HepG2 (cell line): ENCODE results near the gene AFF1. TPM values are rescaled to one million over a fixed set of nuclear protein-coding genes. Genes with fewer than 3 reads are reported as not detected.
A peak's percentile ranks its signal among the peaks of the same experiment; 100 is the strongest.

Source experiments
- ATF1 ChIP-seq: IDR thresholded peaks from 2 replicates; pipeline ENCODE4 v1.6.1; 2016; ENCODE audit warnings: mild to moderate bottlenecking, control low read depth
- CAMTA2 ChIP-seq: sonication (generic); formaldehyde crosslinking; IDR thresholded peaks from 2 replicates; pipeline ENCODE4 v1.4.0; 2020; ENCODE audit warnings: mild to moderate bottlenecking, missing genetic modification reagents, borderline replicate concordance
- HMGXB3 ChIP-seq: sonication (generic); formaldehyde crosslinking; IDR thresholded peaks from 2 replicates; pipeline ENCODE4 v1.4.0; 2020; ENCODE audit warnings: missing genetic modification reagents, borderline replicate concordance
- HNF4A ChIP-seq: sonication (generic); formaldehyde crosslinking; IDR thresholded peaks from 2 replicates; pipeline ENCODE4 v1.4.0; 2020; ENCODE audit warnings: missing genetic modification reagents
- KDM2A ChIP-seq: sonication (generic); formaldehyde crosslinking; IDR thresholded peaks from 2 replicates; pipeline ENCODE4 v1.4.0; 2020; ENCODE audit warnings: low read depth, missing genetic modification reagents, borderline replicate concordance
- MBD4 ChIP-seq: IDR thresholded peaks from 2 replicates; pipeline ENCODE4 v1.6.1; 2012; ENCODE audit warnings: low read length, inconsistent platforms, borderline replicate concordance
- MED13 ChIP-seq: sonication (generic); formaldehyde crosslinking; IDR thresholded peaks from 2 replicates; pipeline ENCODE4 v1.5.0; 2020; ENCODE audit warnings: missing genetic modification reagents
- MED8 ChIP-seq: sonication (generic); formaldehyde crosslinking; IDR thresholded peaks from 2 replicates; pipeline ENCODE4 v1.8.1; 2023; ENCODE audit warnings: mild to moderate bottlenecking, missing genetic modification reagents; ENCODE audit not compliant: insufficient replicate concordance
- MIER3 ChIP-seq: IDR thresholded peaks from 2 replicates; pipeline ENCODE4 v1.6.1; 2016; ENCODE audit warnings: missing compliant biosample characterization, borderline replicate concordance
- PHB2 ChIP-seq: fragments of 450-650 bp; IDR thresholded peaks from 2 replicates; pipeline ENCODE4 v1.6.1; 2018; ENCODE audit not compliant: partially characterized antibody
- PPARG ChIP-seq: conservative IDR thresholded peaks from 2 replicates; pipeline ENCODE4 v1.6.1; 2016; ENCODE audit warnings: missing biosample characterization, missing genetic modification reagents
- RARA ChIP-seq: IDR thresholded peaks from 2 replicates; pipeline ENCODE4 v1.6.1; 2016; ENCODE audit warnings: missing genetic modification reagents, missing compliant biosample characterization
- RBM22 ChIP-seq: fragments of 200-400 bp; formaldehyde crosslinking; optimal IDR thresholded peaks from 2 replicates; pipeline ENCODE3; 2017; ENCODE audit warnings: mild to moderate bottlenecking, low read length, moderate library complexity
- RXRA ChIP-seq: sonication (generic); formaldehyde crosslinking; IDR thresholded peaks from 2 replicates; pipeline ENCODE4 v1.5.1; 2020; ENCODE audit warnings: missing genetic modification reagents
- TBL1XR1 ChIP-seq: fragments of 150-350 bp; IDR thresholded peaks from 2 replicates; pipeline ENCODE4 v1.6.1; 2014; ENCODE audit warnings: borderline replicate concordance, low read length; ENCODE audit not compliant: partially characterized antibody
- ZFX ChIP-seq: sonication (generic); formaldehyde crosslinking; IDR thresholded peaks from 2 replicates; pipeline ENCODE4 v1.4.0; 2020; ENCODE audit warnings: mild to moderate bottlenecking, low read depth, missing genetic modification reagents, moderate library complexity
- ZKSCAN1 ChIP-seq: fragments of 150-350 bp; IDR thresholded peaks from 2 replicates; pipeline ENCODE4 v1.6.1; 2014; ENCODE audit warnings: low read length
- ZNF12 ChIP-seq: sonication (generic); formaldehyde crosslinking; IDR thresholded peaks from 2 replicates; pipeline ENCODE4 v1.5.0; 2020; ENCODE audit warnings: missing genetic modification reagents
- ZNF354B ChIP-seq: sonication (generic); formaldehyde crosslinking; IDR thresholded peaks from 2 replicates; pipeline ENCODE4 v1.8.0; 2022; ENCODE audit warnings: mild to moderate bottlenecking, missing genetic modification reagents
- ZNF564 ChIP-seq: sonication (generic); formaldehyde crosslinking; IDR thresholded peaks from 2 replicates; pipeline ENCODE4 v1.8.1; 2023; ENCODE audit warnings: mild to moderate bottlenecking, missing genetic modification reagents
- ZNF589 ChIP-seq: sonication (generic); formaldehyde crosslinking; conservative IDR thresholded peaks from 2 replicates; pipeline ENCODE4 v1.8.0; 2022; ENCODE audit warnings: mild to moderate bottlenecking, moderate library complexity, missing genetic modification reagents
- polyA plus RNA-seq, 8 experiments: library from polyadenylated mRNA; depleted of rRNA in 3 of 8; stranded (reverse) in 7 of 8; unstranded in 1 of 8; fragments of >200 nt; fragmentation: Illumina TruSeq in 4 of 8; extraction: Trizol in 4 of 8; gene quantifications; 2 replicates each; pipeline versions ENCODE4 v1.2.1 to v1.2.3, GENCODE V29; 2011 to 2016; ENCODE audit warnings: low read depth in 4 of 8, missing spikeins in 1 of 8, mixed read lengths in 1 of 8; ENCODE audit not compliant: insufficient read depth in 1 of 8
- total RNA-seq, 5 experiments: library from RNA; depleted of rRNA; stranded (reverse); fragments of >200 nt; fragmentation: Illumina TruSeq; extraction: Trizol; gene quantifications; 2 replicates each; pipeline ENCODE4 v1.2.3, GENCODE V29; 2016; ENCODE audit warnings: low read depth in 1 of 5
- TF ChIP-seq, protein P1 (sequence below): sonication (generic); formaldehyde crosslinking; conservative IDR thresholded peaks from 2 replicates; pipeline ENCODE4 v1.4.0; 2020; ENCODE audit warnings: missing genetic modification reagents
- TF ChIP-seq, protein P2 (sequence below): sonication (generic); formaldehyde crosslinking; IDR thresholded peaks from 2 replicates; pipeline ENCODE4 v1.4.0; 2020; ENCODE audit warnings: missing genetic modification reagents, borderline replicate concordance

Gene AFF1
- total and polyA plus RNA-seq, 2 of the 13 experiments (the other 11 are each of a cell fraction or from before 2014, with no cell fraction given) = 15.5 to 15.9 TPM

- TF ChIP-seq, protein P1, sequence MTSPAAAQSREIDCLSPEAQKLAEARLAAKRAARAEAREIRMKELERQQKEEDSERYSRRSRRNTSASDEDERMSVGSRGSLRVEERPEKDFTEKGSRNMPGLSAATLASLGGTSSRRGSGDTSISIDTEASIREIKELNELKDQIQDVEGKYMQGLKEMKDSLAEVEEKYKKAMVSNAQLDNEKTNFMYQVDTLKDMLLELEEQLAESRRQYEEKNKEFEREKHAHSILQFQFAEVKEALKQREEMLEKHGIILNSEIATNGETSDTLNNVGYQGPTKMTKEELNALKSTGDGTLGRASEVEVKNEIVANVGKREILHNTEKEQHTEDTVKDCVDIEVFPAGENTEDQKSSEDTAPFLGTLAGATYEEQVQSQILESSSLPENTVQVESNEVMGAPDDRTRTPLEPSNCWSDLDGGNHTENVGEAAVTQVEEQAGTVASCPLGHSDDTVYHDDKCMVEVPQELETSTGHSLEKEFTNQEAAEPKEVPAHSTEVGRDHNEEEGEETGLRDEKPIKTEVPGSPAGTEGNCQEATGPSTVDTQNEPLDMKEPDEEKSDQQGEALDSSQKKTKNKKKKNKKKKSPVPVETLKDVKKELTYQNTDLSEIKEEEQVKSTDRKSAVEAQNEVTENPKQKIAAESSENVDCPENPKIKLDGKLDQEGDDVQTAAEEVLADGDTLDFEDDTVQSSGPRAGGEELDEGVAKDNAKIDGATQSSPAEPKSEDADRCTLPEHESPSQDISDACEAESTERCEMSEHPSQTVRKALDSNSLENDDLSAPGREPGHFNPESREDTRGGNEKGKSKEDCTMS (CRISPR knock-in tag) = no peak
- TF ChIP-seq CAMTA2 (CRISPR knock-in tag) (no peak), ZNF564 (CRISPR knock-in tag) (no peak), MBD4 (peak; percentile 73; the same call in 1 of the 2 replicates), MED13 (CRISPR knock-in tag) (no peak), MED8 (CRISPR knock-in tag) (peak; percentile 62), RXRA (no peak; the same call in 1 of the 2 replicates), ZKSCAN1 (no peak), ZNF354B (CRISPR knock-in tag) (no peak), TBL1XR1 (peak; percentile 76), HMGXB3 (CRISPR knock-in tag) (peak; percentile 57; the same call in 1 of the 2 replicates), PHB2 (no peak), HNF4A (CRISPR knock-in tag) (peak; percentile 99), ZNF12 (CRISPR knock-in tag) (0 out of 2 replicates have a peak, but pooled peaks have one; percentile 50), RBM22 (peak; percentile 23), ZNF589 (CRISPR knock-in tag) (no peak), ATF1 (CRISPR knock-in tag) (no peak), KDM2A (CRISPR knock-in tag) (no peak), MIER3 (CRISPR knock-in tag) (peak; percentile 86; the same call in 1 of the 2 replicates), RARA (CRISPR knock-in tag) (peak; percentile 71), ZFX (peak; percentile 36; the same call in 1 of the 2 replicates), PPARG (CRISPR knock-in tag) (peak; percentile 70)
- TF ChIP-seq, protein P2, sequence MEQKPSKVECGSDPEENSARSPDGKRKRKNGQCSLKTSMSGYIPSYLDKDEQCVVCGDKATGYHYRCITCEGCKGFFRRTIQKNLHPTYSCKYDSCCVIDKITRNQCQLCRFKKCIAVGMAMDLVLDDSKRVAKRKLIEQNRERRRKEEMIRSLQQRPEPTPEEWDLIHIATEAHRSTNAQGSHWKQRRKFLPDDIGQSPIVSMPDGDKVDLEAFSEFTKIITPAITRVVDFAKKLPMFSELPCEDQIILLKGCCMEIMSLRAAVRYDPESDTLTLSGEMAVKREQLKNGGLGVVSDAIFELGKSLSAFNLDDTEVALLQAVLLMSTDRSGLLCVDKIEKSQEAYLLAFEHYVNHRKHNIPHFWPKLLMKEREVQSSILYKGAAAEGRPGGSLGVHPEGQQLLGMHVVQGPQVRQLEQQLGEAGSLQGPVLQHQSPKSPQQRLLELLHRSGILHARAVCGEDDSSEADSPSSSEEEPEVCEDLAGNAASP (CRISPR knock-in tag) = peak; percentile 61; the same call in 1 of the 2 replicates
These were observed 59.3 kb downstream of the AFF1 start (continued) for GRCh38 chr4:86993909-86994681.
